Fibroblast of lung (primary cell): ENCODE measurements around the gene SH2D2A.

Experiments used
- EZH2 ChIP-seq: IDR thresholded peaks from 2 replicates; pipeline ENCODE4 v1.5.1; 2012; ENCODE audit warnings: low read length, control low read depth, mild to moderate bottlenecking; ENCODE audit errors: missing control alignments
- TF ChIP-seq, protein P1 (sequence below), 2 donors: IDR thresholded peaks in 1 of 2; conservative IDR thresholded peaks in 1 of 2; 1 replicate in 1 of 2; 2 replicates in 1 of 2; pipeline ENCODE4 v1.5.1; 2011 to 2012; ENCODE audit warnings: low read length in 2 of 2, control low read depth in 1 of 2, inconsistent platforms in 1 of 2, low read depth in 1 of 2, mild to moderate bottlenecking in 1 of 2

DNA sequence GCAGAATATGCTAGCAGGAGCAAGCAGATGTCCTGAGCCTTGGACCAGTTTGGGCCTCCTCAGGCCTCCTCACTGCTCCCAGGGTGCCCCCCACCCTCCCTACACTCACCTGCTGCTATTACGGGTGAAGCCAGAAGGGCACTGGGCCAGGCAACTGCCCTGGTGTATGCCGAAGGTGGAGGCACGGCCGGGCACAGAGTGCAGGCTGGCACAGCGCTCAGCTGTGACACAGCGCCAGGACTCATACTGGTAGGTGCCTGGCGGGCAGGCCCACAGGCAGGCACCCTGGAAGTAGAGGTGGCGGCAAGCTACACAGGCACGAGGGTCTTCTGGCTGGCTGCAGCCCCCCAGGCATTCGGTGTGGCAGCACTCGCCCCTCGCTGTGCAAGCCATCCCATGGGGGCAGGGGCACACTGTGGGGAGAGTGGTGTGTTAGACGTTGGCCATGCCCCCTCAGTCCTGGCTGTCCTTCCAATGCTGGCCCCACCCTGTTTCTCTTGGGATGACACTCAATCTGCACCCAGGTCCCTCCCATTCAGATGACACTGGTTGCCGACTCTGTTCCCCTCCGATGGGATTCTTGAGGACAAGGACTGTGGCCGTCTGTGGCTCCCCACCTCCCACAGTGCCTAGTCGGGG is 35.2 kb upstream of the SH2D2A start:
- TF ChIP-seq, protein P1, sequence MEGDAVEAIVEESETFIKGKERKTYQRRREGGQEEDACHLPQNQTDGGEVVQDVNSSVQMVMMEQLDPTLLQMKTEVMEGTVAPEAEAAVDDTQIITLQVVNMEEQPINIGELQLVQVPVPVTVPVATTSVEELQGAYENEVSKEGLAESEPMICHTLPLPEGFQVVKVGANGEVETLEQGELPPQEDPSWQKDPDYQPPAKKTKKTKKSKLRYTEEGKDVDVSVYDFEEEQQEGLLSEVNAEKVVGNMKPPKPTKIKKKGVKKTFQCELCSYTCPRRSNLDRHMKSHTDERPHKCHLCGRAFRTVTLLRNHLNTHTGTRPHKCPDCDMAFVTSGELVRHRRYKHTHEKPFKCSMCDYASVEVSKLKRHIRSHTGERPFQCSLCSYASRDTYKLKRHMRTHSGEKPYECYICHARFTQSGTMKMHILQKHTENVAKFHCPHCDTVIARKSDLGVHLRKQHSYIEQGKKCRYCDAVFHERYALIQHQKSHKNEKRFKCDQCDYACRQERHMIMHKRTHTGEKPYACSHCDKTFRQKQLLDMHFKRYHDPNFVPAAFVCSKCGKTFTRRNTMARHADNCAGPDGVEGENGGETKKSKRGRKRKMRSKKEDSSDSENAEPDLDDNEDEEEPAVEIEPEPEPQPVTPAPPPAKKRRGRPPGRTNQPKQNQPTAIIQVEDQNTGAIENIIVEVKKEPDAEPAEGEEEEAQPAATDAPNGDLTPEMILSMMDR (conservative IDR thresholded peaks at IDR 0.05 in 1 of 2, IDR thresholded peaks at IDR 0.05 in 1 of 2; ENCODE audit: low read depth in 1 of 2, low read length in 2 of 2) = no peak
- TF ChIP-seq EZH2 = no peak
